GM18867 (cell line): ENCODE results near the gene SOX14.

Experiments used
- ATAC-seq: cut with Tn5 transposase; IDR thresholded peaks from one replicate; pipeline ENCODE4 v1.9.1; 2021; ENCODE audit warnings: mild to moderate bottlenecking, moderate library complexity; ENCODE audit not compliant: unreplicated experiment

Gene SOX14

DNA sequence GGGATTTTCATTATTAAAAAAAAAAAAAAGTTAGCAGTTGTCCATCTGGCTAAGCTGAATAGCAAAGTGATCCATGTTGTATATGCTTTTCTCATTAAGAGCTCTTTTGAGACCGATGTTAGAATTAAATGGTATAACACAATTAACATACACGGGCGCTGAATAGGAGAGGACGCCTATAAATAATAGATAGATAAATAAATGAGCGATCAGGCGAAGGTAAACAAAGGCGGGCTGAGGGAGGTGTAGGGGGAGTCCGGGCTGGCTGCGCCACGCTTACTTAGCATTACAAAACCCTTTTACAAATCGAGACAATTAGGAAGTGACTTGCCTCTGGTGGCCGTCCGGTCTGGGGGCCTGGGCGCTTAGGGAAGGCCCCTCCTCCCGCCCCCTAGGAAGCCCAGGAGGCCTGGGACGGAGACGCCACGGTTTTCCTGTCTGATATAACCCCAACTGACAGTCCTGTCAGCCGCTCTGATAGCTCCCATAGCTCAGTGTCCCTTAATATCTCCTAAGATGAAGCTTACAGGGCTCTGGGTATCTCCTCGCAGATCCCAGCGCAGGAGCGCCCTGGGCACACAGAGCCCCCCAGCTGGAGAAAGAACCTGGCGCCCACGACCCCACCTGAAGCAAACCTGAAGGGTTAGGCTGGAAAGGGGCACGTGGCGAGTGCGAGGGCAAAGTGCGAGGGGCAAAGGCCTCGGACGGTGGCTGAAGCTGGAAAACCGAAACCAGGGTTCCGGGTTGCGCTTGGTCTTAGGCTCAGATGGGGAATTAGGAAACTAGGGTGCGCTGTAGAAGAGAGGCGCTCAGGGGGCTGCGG, 3.6 kb downstream of the SOX14 start:
- ATAC-seq: no peak

DNA sequence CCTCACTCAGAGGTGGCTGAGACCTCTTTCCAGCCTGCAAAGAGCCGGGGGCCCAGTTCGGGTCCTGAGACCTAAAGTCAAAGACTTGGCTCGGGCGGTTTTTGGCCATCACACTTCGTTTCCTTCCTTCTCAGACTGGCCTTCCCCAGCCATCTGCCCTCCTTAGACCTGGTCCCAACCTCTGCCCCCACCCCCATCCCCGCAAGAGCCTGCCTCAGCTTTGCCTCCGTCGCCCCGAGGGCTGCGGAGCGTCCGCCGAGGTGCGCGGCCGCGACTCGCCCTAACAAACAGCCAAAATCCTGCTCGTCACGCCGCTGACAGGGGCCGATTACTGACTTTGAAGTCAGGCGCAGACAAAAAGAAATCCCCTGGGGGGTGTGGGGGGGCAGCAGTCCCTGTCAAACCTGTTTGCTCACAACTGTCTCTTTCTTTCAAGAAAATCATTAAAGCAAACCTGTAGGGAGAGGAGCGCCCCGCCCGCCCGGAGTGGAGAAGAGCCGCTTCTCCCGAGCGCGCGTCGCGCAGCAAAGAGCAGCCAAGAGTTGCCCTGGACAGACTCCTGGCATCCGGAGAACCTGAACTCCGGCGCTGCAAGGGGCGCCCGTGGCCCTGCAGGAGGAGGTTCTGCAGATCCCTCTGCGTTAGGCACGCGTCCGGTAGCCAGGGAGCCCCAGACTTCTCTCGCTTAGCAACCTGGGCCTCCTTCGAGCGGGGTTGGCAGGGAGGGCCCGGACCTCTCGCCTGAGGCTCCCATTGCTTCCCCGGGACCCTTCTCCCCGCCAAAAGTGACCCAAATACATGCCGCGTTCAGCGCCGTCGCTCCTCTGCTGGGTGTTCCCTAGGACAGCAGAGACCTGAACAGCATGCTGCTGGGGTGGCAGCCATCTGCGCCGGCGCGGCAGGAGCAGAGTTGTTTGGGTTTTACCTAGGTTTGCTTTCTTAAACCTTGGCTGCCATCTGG, 4.5 kb downstream of the SOX14 start:
- no peak for ATAC-seq

DNA sequence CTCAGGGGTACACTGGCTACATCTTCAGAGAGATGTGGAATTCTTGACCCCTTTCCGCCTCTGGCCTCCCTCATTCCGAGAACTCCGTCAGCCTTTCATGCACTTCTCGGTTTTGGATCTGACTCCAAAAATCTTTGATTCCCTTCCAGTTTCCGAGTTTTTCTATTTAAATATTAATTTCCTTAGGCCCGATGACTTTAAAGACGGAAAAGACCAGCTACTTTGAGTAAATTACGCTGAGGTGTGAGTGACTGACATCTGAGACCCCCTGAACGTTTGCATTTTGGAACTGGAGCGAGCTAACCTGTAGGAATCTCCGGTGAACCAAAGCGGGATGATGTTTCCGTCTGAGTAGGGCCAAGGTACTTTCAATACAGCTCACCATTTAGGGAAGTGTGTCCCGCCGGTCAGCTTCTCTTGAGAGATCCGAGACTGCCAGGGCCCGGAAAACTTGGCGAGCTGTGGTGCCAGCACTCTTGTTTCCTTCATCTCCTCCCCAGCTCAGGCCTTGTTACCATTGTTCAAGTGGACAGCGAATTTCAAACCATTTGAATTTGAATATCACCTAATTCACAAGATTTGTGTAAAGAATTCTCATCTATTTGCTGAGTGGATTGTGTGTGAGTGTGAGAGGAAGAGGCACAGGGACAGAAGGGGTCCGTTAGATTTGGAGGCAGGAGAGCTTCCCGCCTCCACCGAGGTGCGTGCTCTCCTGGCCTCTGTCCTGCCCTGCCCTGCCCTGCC, 5.4 kb downstream of the SOX14 start:
- ATAC-seq: no peak

DNA sequence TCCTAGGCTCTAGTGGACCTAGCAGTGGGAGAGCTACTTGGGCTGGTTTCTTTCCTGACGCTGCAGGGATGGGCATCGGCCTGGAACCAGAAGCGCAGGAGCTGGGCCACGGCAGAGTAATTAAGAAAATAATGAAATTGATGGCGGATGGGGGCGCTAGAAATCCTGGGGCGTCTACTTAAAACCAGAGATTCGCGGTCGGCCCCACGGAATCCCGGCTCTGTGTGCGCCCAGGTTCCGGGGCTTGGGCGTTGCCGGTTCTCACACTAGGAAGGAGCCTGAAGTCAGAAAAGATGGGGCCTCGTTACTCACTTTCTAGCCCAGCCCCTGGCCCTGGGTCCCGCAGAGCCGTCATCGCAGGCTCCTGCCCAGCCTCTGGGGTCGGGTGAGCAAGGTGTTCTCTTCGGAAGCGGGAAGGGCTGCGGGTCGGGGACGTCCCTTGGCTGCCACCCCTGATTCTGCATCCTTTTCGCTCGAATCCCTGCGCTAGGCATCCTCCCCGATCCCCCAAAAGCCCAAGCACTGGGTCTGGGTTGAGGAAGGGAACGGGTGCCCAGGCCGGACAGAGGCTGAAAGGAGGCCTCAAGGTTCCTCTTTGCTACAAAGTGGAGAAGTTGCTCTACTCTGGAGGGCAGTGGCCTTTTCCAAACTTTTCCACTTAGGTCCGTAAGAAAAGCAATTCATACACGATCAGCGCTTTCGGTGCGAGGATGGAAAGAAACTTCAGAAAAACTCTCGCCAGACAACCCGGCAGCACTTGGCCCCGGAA, 6.1 kb downstream of the SOX14 start:
- no peak for ATAC-seq

DNA sequence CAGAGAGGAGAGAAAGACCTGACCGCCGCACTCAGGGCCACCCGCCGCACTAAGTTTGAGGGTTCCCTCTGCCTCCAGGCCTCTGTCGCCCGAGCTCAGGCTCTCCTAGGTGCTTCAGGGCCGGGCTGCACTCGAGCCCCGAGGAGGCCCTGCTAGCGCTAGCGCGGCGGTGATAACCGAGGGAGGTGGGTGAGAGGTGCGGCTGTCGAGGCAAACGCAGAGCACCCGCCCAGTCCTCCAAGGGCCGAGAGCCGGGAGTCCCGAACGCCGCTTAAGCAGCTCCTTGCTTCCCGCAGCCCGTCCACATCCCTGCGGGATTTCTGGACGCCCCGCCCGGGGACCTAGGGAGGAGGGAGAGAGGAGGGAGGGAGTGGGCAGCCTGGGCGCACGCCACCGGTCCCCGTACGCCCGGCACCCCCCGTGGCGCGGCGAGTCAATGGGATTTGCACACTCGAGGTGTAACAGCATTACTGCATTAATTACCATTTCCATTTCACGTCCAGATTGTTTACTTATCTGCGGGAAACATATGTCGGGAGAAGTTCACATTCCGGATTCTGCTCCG, 6.8 kb downstream of the SOX14 start:
- no peak for ATAC-seq

DNA sequence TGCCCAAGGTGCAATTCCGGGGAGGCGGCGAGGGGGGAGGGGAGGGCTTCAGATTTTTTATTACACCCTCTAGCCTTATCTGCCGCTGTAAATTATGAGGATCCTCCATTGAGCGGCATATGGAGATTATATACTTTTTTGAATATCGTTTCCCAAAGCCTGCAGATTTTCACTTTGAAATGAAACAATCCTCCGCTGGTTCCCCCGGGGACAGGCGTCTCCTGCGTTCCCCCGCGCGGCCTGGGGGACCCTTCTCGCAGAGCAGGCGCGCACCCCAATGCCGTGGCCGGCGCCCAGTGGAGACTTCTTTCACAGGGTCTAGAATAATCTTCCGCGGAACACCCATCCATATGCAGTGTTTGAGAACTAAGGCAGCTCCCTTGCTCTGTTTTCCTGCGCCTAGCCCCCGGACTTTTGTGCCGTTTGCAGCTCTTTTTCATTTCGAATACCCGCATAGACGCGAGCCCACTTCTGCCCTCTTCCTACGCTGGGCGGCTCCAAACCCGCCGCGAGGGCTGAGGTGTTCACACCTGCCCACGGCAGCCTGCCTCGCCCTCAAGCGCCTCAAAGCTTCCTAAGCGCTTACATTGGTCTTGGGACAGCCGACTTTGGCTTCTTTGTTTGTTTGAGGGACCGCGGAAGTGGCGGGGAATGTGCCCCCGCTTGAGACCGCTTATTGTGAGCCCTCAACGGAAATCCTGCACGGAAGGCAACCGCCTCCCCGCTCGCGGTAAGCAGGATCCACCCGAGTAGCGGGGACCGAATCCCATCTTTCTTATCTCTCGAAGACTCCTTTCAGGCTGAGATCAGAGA, 7.5 kb downstream of the SOX14 start:
- ATAC-seq: no peak

DNA sequence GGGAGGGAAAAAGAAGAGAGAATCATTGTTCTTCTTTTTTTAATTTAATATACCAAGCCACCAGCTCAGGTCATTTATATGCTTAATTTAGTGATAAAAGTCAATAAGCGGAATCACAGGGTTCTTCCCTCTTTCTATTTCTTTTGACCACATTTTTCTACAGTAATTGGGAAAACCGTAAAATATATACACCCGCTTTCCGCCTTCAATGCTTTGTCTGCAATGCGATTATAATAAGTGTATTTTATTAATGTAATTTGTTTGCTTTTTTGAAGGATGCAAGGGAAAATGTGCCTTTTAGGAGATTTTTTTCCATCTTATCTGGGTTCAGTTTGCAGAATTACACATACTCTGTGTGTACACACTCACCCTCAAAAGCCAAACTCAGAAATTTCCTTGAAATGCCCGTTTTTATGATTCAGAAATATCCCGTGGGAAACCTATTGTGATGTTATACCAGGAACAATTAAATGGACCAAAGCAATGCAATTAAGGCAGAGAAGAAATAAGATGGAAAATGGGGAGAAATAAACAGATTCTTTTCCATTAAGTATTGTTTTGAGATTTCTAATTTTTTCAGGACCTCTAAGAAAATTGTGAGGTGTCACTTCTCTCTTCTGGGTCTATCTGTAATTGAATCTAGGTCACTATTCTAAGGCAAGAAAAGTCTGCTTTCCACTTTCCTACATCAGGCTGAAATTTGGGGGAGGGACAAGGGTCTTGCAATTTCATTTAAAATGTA, 8.3 kb downstream of the SOX14 start:
- ATAC-seq: no peak

DNA sequence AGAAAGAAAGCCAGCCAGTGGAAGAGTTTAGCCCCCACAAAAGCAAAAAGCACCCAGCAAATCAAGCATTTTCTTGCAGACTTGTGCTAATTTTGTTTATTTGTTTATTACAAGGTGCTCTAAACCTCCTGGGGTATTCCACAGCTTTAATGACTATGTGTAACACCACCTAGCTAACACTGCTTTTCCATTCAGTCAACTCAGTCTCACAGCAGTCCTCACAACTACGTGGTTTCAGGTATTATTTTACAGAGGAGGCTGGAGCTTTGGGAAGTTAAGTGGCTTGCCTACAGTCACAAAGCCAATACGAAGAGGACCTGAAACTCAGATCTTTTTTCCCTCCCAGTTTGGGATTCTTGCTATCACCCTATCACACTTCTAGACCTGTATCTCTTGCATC, 14.8 kb downstream of the SOX14 start:
- ATAC-seq: no peak

DNA sequence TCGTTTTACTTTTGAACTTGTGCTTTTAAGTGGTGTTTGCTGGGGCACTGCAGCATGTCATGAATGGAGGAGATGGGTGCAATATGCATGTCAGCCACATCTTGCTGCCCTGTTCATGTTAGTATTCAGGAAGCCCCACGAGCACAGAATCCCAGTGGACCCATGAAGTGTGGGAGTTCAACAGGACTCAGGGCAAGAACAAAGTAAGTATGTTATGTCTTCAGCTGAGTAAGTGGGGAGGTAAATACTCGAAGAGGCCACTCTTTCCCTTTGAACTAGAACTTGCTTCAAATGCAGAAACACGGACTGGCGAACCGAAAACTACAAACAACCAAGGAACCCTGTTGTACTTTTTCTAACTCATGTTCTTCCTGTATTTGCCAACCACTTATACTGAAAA, 23.4 kb downstream of the SOX14 start:
- ATAC-seq: no peak

DNA sequence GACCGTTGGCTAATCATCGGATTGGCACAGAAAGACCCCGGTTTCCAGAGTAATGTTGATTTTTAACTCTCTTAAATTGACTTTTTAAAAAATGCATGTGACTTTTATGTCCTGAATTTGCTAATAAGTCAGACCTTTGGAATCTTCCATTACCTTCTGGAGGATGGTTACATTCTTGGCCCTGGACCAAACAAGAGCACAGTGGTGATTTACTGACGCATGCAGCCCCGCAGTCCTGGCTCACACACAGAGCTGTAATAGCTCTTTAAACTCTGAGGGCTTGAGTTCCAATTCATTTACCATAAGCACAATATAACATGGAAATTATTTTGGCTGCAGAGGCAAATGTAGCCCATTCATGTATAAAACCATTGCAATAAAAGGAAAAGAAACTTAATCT, 25.1 kb downstream of the SOX14 start:
- ATAC-seq: no peak

DNA sequence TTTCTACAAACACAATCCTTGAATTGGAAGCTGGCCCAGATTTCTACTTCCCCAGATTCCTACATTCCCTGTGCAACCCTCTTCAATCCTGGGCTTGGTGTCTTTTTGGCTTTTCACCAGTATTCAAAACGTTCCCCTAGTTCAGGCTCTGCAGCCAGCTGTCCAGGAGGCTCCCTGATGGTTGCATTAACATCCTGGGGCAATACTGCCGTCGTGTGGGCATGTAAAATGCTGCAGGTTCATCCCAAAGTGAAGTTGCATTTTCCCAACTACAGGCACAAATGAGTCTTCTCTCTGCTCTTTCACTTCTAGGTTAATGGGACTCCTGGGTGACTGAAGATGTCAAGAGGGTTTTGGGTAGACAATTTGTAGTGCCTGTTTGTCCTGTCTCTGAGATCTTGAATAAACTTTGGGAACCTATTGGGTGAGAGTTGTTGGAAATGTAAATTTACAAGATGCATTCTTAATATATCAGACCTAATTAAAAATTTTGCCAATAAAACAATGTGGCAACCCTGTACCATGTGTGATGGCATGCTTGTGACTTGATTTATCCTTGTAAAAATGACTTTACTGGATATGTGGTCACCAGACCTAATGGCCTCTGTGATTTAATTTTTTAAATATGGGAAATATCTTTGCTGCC, 28.6 kb downstream of the SOX14 start:
- ATAC-seq: no peak

DNA sequence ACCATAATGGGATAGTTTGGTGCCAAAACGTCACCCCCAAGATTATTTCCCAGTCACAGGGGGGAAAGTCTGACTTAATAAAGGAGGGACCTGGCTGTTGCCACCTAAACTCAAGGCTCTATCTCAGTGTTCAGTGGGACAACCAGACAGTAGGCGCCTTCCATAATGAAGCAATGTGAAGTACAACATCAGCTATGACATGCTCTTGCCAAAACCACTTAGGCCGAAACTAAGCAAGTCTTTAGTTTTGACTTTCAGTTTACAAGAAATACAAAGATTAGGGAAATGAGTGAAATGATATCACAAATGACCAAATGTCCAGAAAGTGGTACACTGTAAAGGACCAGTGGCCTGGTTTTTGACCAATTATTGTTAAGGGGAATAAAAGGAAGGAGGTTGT, 32.9 kb downstream of the SOX14 start:
- ATAC-seq: peak; percentile 75

DNA sequence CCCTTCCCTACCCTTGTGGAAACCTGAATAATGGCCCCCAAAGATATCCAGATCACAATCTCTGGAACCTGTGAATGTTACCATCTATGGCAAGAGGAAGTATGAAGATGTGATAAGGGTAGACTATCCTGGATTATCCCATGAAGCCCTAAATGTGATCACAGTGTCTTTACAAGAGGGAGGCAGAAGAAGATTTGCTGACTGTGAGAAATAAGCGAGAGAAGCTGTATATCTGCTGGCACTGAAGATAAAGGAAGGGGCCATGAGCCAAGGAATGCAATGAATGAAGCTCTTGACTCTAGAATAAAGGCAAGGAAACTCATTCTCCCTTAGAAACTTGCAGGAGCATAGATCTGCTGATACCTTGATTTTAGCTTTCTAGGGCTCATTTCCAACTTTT, 39.1 kb downstream of the SOX14 start:
- no peak for ATAC-seq

DNA sequence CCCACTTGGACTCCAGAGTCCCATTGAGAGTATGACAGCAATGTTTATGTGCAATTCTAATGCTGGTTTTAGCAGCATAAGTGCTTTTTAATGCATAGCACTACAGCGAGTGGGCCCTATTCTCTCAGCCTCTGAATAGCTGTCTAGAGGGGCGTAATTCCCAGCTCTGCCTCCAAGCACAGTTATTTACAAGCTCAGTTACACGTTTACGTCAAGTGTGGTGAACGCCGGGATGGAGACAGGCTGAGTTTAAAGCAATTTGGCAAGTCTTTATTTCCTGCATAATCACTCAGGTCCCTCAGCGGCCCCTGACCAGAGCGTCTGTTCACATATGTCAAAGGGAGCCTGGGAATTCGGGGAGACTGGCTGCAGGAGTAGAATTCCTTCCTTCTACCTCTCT, 43.9 kb downstream of the SOX14 start:
- ATAC-seq: no peak

DNA sequence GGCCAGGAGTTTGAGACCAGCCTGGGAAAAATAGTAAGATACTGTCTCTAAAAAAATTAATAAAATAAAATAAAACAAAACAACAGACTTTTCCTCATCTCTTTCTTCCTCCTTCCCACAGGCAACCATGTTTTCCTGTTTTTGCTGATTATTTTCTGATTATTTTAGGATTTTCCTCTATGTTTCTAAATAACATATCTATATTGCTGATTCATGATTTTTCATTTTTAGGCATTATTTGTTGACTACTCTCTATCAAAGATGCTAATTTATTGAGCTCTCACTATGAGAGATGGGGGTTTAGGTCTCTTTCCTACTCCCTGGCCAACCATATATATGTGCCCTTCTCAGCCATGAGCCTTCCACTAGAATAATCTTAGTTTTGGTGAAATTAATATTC, 45.4 kb downstream of the SOX14 start:
- no peak for ATAC-seq

DNA sequence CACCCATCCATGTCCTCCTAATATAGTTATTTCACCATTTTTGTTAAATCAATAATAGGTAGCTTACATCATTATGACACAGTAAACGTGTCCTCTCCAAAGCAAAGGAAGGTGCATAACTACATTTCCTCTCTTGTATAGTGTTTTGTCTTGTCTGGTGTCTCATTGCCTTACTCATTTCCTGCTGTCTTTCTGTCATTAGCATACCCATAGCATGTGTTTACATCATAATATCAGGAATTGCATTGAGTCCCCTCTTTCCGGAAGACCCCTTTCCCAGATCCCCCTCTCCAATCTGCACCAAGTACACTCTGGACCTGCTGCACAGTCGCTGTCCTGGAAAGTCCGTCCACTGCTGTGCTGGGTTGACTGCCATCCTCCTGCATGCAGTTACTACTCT, 47.9 kb downstream of the SOX14 start:
- no peak for ATAC-seq

DNA sequence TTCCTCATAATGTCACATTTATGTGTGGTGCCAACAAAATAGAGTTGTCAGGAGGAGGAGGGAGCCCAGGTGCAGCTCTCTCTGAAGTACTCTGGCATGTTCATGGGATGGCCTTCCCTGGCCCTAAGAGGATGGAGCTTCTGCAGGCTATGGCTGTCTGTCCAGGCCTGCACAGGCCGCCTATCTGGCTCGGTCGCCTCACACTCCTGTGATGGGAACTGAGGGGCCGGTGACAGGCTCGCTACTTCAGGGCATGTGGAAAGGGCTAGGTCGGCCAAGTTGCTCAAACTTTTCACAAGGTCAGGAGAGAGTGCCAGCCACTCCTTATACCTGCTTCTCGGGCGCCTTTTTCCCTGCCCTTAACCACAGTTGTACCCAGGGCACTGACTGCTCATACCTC, 51.1 kb downstream of the SOX14 start:
- no peak for ATAC-seq
